Smooth muscle cell (in vitro differentiated cells): ENCODE data around the gene CDK16. TPM values are rescaled to one million over a fixed set of nuclear protein-coding genes. Genes with fewer than 3 reads are reported as not detected.

ENCODE experiments used
- DNase-seq: peaks from one replicate; lab custom pipeline; 2025; ENCODE audit not compliant: unreplicated experiment; lab: John Stamatoyannopoulos, UW
- H2AFZ ChIP-seq: fragments of 200-600 bp; sonication (generic); 2 replicates; pipeline ENCODE4 v1.6.0; 2016; ENCODE audit warnings: antibody characterized with exemption, low read depth, mild to moderate bottlenecking
- H3F3A ChIP-seq: fragments of 200-600 bp; sonication (generic); 2 replicates; pipeline ENCODE4 v1.6.0; 2017; ENCODE audit warnings: antibody characterized with exemption, low read depth
- H3K27ac ChIP-seq: fragments of 200-600 bp; sonication (generic); 2 replicates; pipeline ENCODE4 v1.5.1; 2016; ENCODE audit warnings: low read depth, mild to moderate bottlenecking
- H3K27me3 ChIP-seq: fragments of 200-600 bp; sonication (generic); 2 replicates; pipeline ENCODE4 v1.6.1; 2016; ENCODE audit warnings: low read depth, mild to moderate bottlenecking
- H3K36me3 ChIP-seq: fragments of 200-600 bp; sonication (generic); 2 replicates; pipeline ENCODE4 v1.5.1; 2016; ENCODE audit warnings: low read depth
- H3K4me1 ChIP-seq: fragments of 200-600 bp; sonication (generic); 2 replicates; pipeline ENCODE4 v1.5.1; 2016; ENCODE audit warnings: low read depth
- H3K4me2 ChIP-seq: fragments of 200-600 bp; sonication (generic); 2 replicates; pipeline ENCODE4 v1.6.0; 2016; ENCODE audit warnings: mild to moderate bottlenecking
- H3K4me3 ChIP-seq: fragments of 200-600 bp; sonication (generic); 2 replicates; pipeline ENCODE4 v1.5.1; 2016; ENCODE audit warnings: mild to moderate bottlenecking
- H3K79me2 ChIP-seq: fragments of 200-600 bp; sonication (generic); 2 replicates; pipeline ENCODE4 v1.6.0; 2016; ENCODE audit warnings: low read depth, mild to moderate bottlenecking
- H3K9ac ChIP-seq: fragments of 200-600 bp; sonication (generic); 2 replicates; pipeline ENCODE4 v1.6.0; 2016; ENCODE audit warnings: low read depth
- H3K9me3 ChIP-seq: fragments of 200-600 bp; sonication (generic); replicated peaks from 2 replicates; pipeline ENCODE4 v1.5.1; 2016; ENCODE audit warnings: low read depth
- H4K20me1 ChIP-seq: fragments of 200-600 bp; sonication (generic); 2 replicates; pipeline ENCODE4 v1.6.0; 2016; ENCODE audit warnings: low read depth
- CTCF ChIP-seq: fragments of 200-600 bp; sonication (generic); IDR thresholded peaks from 2 replicates; pipeline ENCODE4 v1.5.1; 2017; ENCODE audit warnings: borderline replicate concordance, mild to moderate bottlenecking, antibody characterized with exemption; ENCODE audit not compliant: insufficient read depth, poor library complexity, severe bottlenecking
- WGBS: methylation state at CpG from one replicate; pipeline ENCODE4 v1.1.7; 2016; ENCODE audit warnings: low lambda C conversion rate; 5-methylcytosine and 5-hydroxymethylcytosine counted together
- polyA plus RNA-seq: library from polyadenylated mRNA; unstranded; fragments of >200 nt; fragmentation: Nextera tagmentation; extraction: Ambion mirVana; gene quantifications from 2 replicates; pipeline ENCODE4 v1.2.1, GENCODE V29; 2016
- total RNA-seq: library from RNA; depleted of rRNA; stranded (reverse); fragments of >200 nt; gene quantifications from 2 replicates; pipeline ENCODE4 v1.2.3, GENCODE V29; 2014

CDK16 gene
- total and polyA plus RNA-seq, 2 experiments from 2014 or later: 176 to 269 TPM

- Histone ChIP-seq H3K27me3 (no peaks in the 10 kb centered on the region), H3K9me3 (no peaks in the 10 kb centered on the region)
Observed at GRCh38 chrX:47232803-47233332, 14.4 kb downstream of the CDK16 start, which contains the start of gene USP11. TSS of gene USP11 (plus strand) at chrX:47233009. CDS start at chrX:47233044, 35 bp downstream.

GRCh38 chrX:47233333-47234113 lies 15.0 kb downstream of the CDK16 start:
- H3K27ac ChIP-seq: peak overlapping the region; percentile 100
- TF ChIP-seq CTCF: no peak
- DNase-seq: peak; percentile 97
- H3K36me3 ChIP-seq: no peaks in the 10 kb centered on the region
- H3K9ac ChIP-seq: peak overlapping the region; percentile 100
- peak overlapping the region; percentile 99 for H3K4me2 ChIP-seq
- H3K79me2 ChIP-seq: peaks cover 49% of the 10 kb centered on the region
- WGBS: 1% methylated on average over 36 of the region's 51 CpGs
- peaks cover 23% of the 10 kb centered on the region for H3K4me1 ChIP-seq
- no peaks in the 10 kb centered on the region for H3K27me3 ChIP-seq
- H3K9me3 ChIP-seq: no peaks in the 10 kb centered on the region
- H4K20me1 ChIP-seq: peaks cover 27% of the 10 kb centered on the region
- no peak overlapping the region for H2AFZ ChIP-seq
- peak overlapping the region; percentile 94 for H3K4me3 ChIP-seq
- H3F3A ChIP-seq: peaks cover 15% of the 10 kb centered on the region

More at GRCh38 chrX:47232803-47233332, 14.4 kb downstream of the CDK16 start, which contains the start of gene USP11:
- peaks cover 15% of the 10 kb centered on the region for H3F3A ChIP-seq
- peak within 1 kb of the TSS; percentile 44 for H2AFZ ChIP-seq
- peak within 1 kb of the TSS; percentile 100 for H3K27ac ChIP-seq
- DNase-seq: no peak
- H3K79me2 ChIP-seq: peaks cover 42% of the 10 kb centered on the region
- peaks cover 21% of the 10 kb centered on the region for H4K20me1 ChIP-seq
- H3K9ac ChIP-seq: peak within 1 kb of the TSS; percentile 100
- no peaks in the 10 kb centered on the region for H3K36me3 ChIP-seq
- WGBS: 1% methylated on average over 43 of the region's 46 CpGs
- peaks cover 23% of the 10 kb centered on the region for H3K4me1 ChIP-seq
- H3K4me3 ChIP-seq: peak within 1 kb of the TSS; percentile 94
- H3K4me2 ChIP-seq: peak within 1 kb of the TSS; percentile 99
- TF ChIP-seq CTCF: no peak

GRCh38 chrX:47234583-47234982 lies 16.1 kb downstream of the CDK16 start:
- no peak overlapping the region for H2AFZ ChIP-seq
- peak overlapping the region; percentile 100 for H3K27ac ChIP-seq
- peaks cover 23% of the 10 kb centered on the region for H3K4me1 ChIP-seq
- 56% methylated on average over 3 of the region's 3 CpGs for WGBS
- H3K9me3 ChIP-seq: no peaks in the 10 kb centered on the region
- H3K9ac ChIP-seq: peak overlapping the region; percentile 100
- H3K4me3 ChIP-seq: peak overlapping the region; percentile 94
- peaks cover 57% of the 10 kb centered on the region for H3K79me2 ChIP-seq
- DNase-seq: no peak
- no peaks in the 10 kb centered on the region for H3K27me3 ChIP-seq
- peak overlapping the region; percentile 99 for H3K4me2 ChIP-seq
- no peaks in the 10 kb centered on the region for H3K36me3 ChIP-seq
- peaks cover 38% of the 10 kb centered on the region for H4K20me1 ChIP-seq
- TF ChIP-seq CTCF: no peak
- peaks cover 15% of the 10 kb centered on the region for H3F3A ChIP-seq
